ENCODE data around the gene MED26.

MED26 gene

GRCh38 chr19:16620018-16620417, 8.0 kb downstream of the MED26 start:
- Histone ChIP-seq H3K4me3 (ENCODE audit: low read depth in 1 of 2, low read length in 1 of 2) (no peak overlapping the region), H3K27ac (no peak overlapping the region), H3K27me3 (no peaks in the 10 kb centered on the region), H3K4me1 (ENCODE audit: control insufficient read depth in 1 of 2, insufficient read depth in 1 of 2, low read depth in 1 of 2, low read length in 1 of 2) (peaks cover 27 to 53% of the 10 kb centered on the region in 2 experiments), H3K36me3 (peaks cover 8% of the 10 kb centered on the region), H3K9me3 (no peaks in the 10 kb centered on the region)
- TF ChIP-seq CTCF (IDR thresholded peaks at IDR 0.05): no peak

- no peak overlapping the region for H3K27ac ChIP-seq
- H3K4me3 ChIP-seq (ENCODE audit: low read depth in 1 of 2, low read length in 1 of 2): no peak overlapping the region
- H3K27me3 ChIP-seq: no peaks in the 10 kb centered on the region
- peaks cover 27 to 53% of the 10 kb centered on the region in 2 experiments for H3K4me1 ChIP-seq (ENCODE audit: control insufficient read depth in 1 of 2, insufficient read depth in 1 of 2, low read depth in 1 of 2, low read length in 1 of 2)
- no peak for TF ChIP-seq CTCF (IDR thresholded peaks at IDR 0.05)
- peaks cover 8% of the 10 kb centered on the region for H3K36me3 ChIP-seq
- no peaks in the 10 kb centered on the region for H3K9me3 ChIP-seq
Observed at GRCh38 chr19:16619457-16619856, 8.5 kb downstream of the MED26 start.

- H3K9me3 ChIP-seq: no peaks in the 10 kb centered on the region
- no peak for TF ChIP-seq CTCF (IDR thresholded peaks at IDR 0.05)
- H3K27ac ChIP-seq: no peak overlapping the region
- H3K27me3 ChIP-seq: no peaks in the 10 kb centered on the region
- peaks cover 39 to 54% of the 10 kb centered on the region in 2 experiments for H3K4me1 ChIP-seq (ENCODE audit: control insufficient read depth in 1 of 2, insufficient read depth in 1 of 2, low read depth in 1 of 2, low read length in 1 of 2)
- H3K4me3 ChIP-seq (ENCODE audit: low read depth in 1 of 2, low read length in 1 of 2): no peak overlapping the region
- peaks cover 4% of the 10 kb centered on the region for H3K36me3 ChIP-seq
Observed at GRCh38 chr19:16618248-16618647, 9.8 kb downstream of the MED26 start.

- H3K27ac ChIP-seq: peak overlapping the region; percentile 4
- no peaks in the 10 kb centered on the region for H3K9me3 ChIP-seq
- H3K4me1 ChIP-seq (ENCODE audit: control insufficient read depth in 1 of 2, insufficient read depth in 1 of 2, low read depth in 1 of 2, low read length in 1 of 2): peaks cover 64 to 78% of the 10 kb centered on the region in 2 experiments
- no peaks in the 10 kb centered on the region for H3K27me3 ChIP-seq
- H3K36me3 ChIP-seq: no peaks in the 10 kb centered on the region
- TF ChIP-seq CTCF (IDR thresholded peaks at IDR 0.05): no peak
- no peak overlapping the region for H3K4me3 ChIP-seq (ENCODE audit: low read depth in 1 of 2, low read length in 1 of 2)
Observed at GRCh38 chr19:16615808-16616207, 12.2 kb downstream of the MED26 start.

- no peaks in the 10 kb centered on the region for H3K36me3 ChIP-seq
- no peak overlapping the region for H3K4me3 ChIP-seq (ENCODE audit: low read depth in 1 of 2, low read length in 1 of 2)
- H3K9me3 ChIP-seq: no peaks in the 10 kb centered on the region
- H3K4me1 ChIP-seq (ENCODE audit: control insufficient read depth in 1 of 2, insufficient read depth in 1 of 2, low read depth in 1 of 2, low read length in 1 of 2): peaks cover 67 to 80% of the 10 kb centered on the region in 2 experiments
- H3K27me3 ChIP-seq: no peaks in the 10 kb centered on the region
- no peak for TF ChIP-seq CTCF (IDR thresholded peaks at IDR 0.05)
- H3K27ac ChIP-seq: peak overlapping the region; percentile 50
Observed at GRCh38 chr19:16614941-16615340, 13.1 kb downstream of the MED26 start.

GRCh38 chr19:16613841-16614240, 14.2 kb downstream of the MED26 start:
- H3K27ac ChIP-seq: peak overlapping the region; percentile 81
- H3K9me3 ChIP-seq: no peaks in the 10 kb centered on the region
- H3K36me3 ChIP-seq: no peaks in the 10 kb centered on the region
- TF ChIP-seq CTCF (IDR thresholded peaks at IDR 0.05): no peak
- no peaks in the 10 kb centered on the region for H3K27me3 ChIP-seq
- H3K4me1 ChIP-seq (ENCODE audit: control insufficient read depth in 1 of 2, insufficient read depth in 1 of 2, low read depth in 1 of 2, low read length in 1 of 2): peaks cover 70 to 80% of the 10 kb centered on the region in 2 experiments
- no peak overlapping the region for H3K4me3 ChIP-seq (ENCODE audit: low read depth in 1 of 2, low read length in 1 of 2)

Measured in neutrophil (primary cell).